ENCODE results near the gene CTU2.
A peak's percentile ranks its signal among the peaks of the same experiment; 100 is the strongest.

Gene CTU2

GRCh38 chr16:88747588-88748301 is 41.4 kb downstream of the CTU2 start:
- peak; percentile 40 for DNase-seq

- DNase-seq, result no peak
Measured at GRCh38 chr16:88748364-88748763, 42.1 kb downstream of the CTU2 start.

GRCh38 chr16:88749358-88749757 is 43.1 kb downstream of the CTU2 start:
- no peak for DNase-seq

- no peak for DNase-seq
Measured at GRCh38 chr16:88750854-88751253, 44.6 kb downstream of the CTU2 start.

GRCh38 chr16:88752386-88753002 is 46.2 kb downstream of the CTU2 start:
- no peak for DNase-seq

- no peak for DNase-seq
Measured at GRCh38 chr16:88753191-88753590, 46.9 kb downstream of the CTU2 start.

GRCh38 chr16:88753602-88754001 is 47.3 kb downstream of the CTU2 start:
- no peak for DNase-seq

- no peak for DNase-seq
Measured at GRCh38 chr16:88754109-88754911, 48.0 kb downstream of the CTU2 start.

GRCh38 chr16:88754912-88755744 is 48.8 kb downstream of the CTU2 start:
- DNase-seq, result peak; percentile 66

- DNase-seq, result no peak
Measured at GRCh38 chr16:88755745-88756443, 49.6 kb downstream of the CTU2 start.

- no peak for DNase-seq
Measured at GRCh38 chr16:88758227-88758943, 52.1 kb downstream of the CTU2 start.

GRCh38 chr16:88758944-88759244 is 52.6 kb downstream of the CTU2 start:
- no peak for DNase-seq

- no peak for DNase-seq
Measured at GRCh38 chr16:88759245-88759975, 53.1 kb downstream of the CTU2 start.

GRCh38 chr16:88759976-88760350 is 53.7 kb downstream of the CTU2 start:
- DNase-seq, result no peak

- no peak for DNase-seq
Measured at GRCh38 chr16:88760424-88761142, 54.3 kb downstream of the CTU2 start.

GRCh38 chr16:88761143-88761534 is 54.8 kb downstream of the CTU2 start:
- no peak for DNase-seq

GRCh38 chr16:88761830-88762229 is 55.5 kb downstream of the CTU2 start:
- no peak for DNase-seq

- no peak for DNase-seq
Measured at GRCh38 chr16:88762258-88762870, 56.1 kb downstream of the CTU2 start.

GRCh38 chr16:88762941-88763340 is 56.6 kb downstream of the CTU2 start:
- no peak for DNase-seq

GRCh38 chr16:88763502-88764053 is 57.3 kb downstream of the CTU2 start:
- DNase-seq, result no peak

Data from EL (cell line).